Endothelial cell (in vitro differentiated cells): ENCODE results near the gene SEPTIN12. TPM values are rescaled to one million over a fixed set of nuclear protein-coding genes. Genes with fewer than 3 reads are reported as not detected.

ENCODE experiments used
- DNase-seq: peaks from one replicate; pipeline ENCODE4 v3.0.0; 2021; ENCODE audit warnings: low spot score
- H3K27ac Mint-ChIP-seq: one replicate; pipeline ENCODE4 v1.8.0; 2021; ENCODE audit warnings: mixed read lengths, inconsistent platforms; ENCODE audit not compliant: unreplicated experiment
- H3K27me3 Mint-ChIP-seq: one replicate; pipeline ENCODE4 v1.8.0; 2021; ENCODE audit warnings: mild to moderate bottlenecking, moderate library complexity, mixed read lengths, inconsistent platforms; ENCODE audit not compliant: unreplicated experiment
- H3K36me3 Mint-ChIP-seq: one replicate; pipeline ENCODE4 v1.8.0; 2021; ENCODE audit warnings: mild to moderate bottlenecking, low read depth, mixed read lengths, inconsistent platforms; ENCODE audit not compliant: unreplicated experiment
- H3K4me1 Mint-ChIP-seq: one replicate; pipeline ENCODE4 v1.8.0; 2021; ENCODE audit warnings: mild to moderate bottlenecking, mixed read lengths, inconsistent platforms; ENCODE audit not compliant: unreplicated experiment
- H3K4me3 Mint-ChIP-seq: one replicate; pipeline ENCODE4 v1.8.0; 2021; ENCODE audit warnings: mild to moderate bottlenecking, mixed read lengths, inconsistent platforms; ENCODE audit not compliant: unreplicated experiment
- H3K9me3 Mint-ChIP-seq: one replicate; pipeline ENCODE4 v1.8.0; 2021; ENCODE audit warnings: mixed read lengths, inconsistent platforms; ENCODE audit not compliant: unreplicated experiment
- total RNA-seq: library from RNA; stranded (reverse); fragmentation: NEBNext Ultra II Directional; extraction: Animal tissue kit (Norgen Biotek cat#: 25700); gene quantifications from one replicate; pipeline ENCODE4 v1.2.1, GENCODE V29; 2021; ENCODE audit not compliant: unreplicated experiment
- TF ChIP-seq, protein P1 (sequence below): fragments of 200-600 bp; sonication (generic); IDR thresholded peaks from one replicate; pipeline ENCODE4 v1.5.0; 2021; ENCODE audit warnings: antibody characterized with exemption; ENCODE audit not compliant: unreplicated experiment

Gene SEPTIN12
- total RNA-seq, 1 donor from 2014 or later: 11.5 TPM

DNA sequence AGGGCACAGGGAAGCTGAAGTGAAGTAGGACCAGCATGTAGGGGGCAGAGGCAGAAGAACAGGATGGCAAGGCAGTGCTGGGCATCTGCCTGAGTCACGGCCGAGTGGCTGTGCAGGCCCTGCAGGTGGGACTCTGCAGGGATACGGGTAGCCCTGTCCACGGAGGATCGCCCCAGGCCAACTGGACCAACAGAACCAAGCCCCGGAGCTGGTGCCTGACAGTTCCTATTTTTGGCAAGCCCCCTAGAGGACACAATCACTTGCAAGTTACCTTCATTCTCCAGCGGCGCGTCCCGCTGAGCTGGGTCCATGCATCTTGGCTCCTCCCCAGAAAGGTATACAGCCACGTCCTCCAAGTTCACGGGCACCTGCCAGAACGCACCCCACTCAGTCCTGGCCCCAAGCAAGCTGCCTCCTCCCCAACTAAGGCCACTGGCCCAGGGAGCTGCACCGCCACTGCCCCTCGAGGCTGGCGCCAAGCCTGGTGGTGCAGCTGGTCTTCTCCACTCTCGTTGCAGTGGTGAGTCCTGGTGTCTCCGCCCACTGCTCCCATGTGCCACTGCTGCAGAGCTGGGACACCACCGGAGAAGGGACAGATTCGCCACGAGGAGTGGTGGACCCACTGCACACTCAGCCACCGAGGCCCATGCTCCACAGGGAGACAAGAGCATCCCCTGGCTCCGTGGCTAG, 27.8 kb downstream of the SEPTIN12 start:
- peaks cover 6% of the 10 kb centered on the region for H3K27me3 Mint-ChIP-seq
- peak overlapping the region; percentile 50 for H3K27ac Mint-ChIP-seq
- H3K4me3 Mint-ChIP-seq: peak overlapping the region; percentile 83
- H3K36me3 Mint-ChIP-seq: peaks cover 65% of the 10 kb centered on the region
- TF ChIP-seq, protein P1, sequence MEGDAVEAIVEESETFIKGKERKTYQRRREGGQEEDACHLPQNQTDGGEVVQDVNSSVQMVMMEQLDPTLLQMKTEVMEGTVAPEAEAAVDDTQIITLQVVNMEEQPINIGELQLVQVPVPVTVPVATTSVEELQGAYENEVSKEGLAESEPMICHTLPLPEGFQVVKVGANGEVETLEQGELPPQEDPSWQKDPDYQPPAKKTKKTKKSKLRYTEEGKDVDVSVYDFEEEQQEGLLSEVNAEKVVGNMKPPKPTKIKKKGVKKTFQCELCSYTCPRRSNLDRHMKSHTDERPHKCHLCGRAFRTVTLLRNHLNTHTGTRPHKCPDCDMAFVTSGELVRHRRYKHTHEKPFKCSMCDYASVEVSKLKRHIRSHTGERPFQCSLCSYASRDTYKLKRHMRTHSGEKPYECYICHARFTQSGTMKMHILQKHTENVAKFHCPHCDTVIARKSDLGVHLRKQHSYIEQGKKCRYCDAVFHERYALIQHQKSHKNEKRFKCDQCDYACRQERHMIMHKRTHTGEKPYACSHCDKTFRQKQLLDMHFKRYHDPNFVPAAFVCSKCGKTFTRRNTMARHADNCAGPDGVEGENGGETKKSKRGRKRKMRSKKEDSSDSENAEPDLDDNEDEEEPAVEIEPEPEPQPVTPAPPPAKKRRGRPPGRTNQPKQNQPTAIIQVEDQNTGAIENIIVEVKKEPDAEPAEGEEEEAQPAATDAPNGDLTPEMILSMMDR: peak; percentile 18
- H3K4me1 Mint-ChIP-seq: no peaks in the 10 kb centered on the region
- no peaks in the 10 kb centered on the region for H3K9me3 Mint-ChIP-seq
- no peak for DNase-seq

DNA sequence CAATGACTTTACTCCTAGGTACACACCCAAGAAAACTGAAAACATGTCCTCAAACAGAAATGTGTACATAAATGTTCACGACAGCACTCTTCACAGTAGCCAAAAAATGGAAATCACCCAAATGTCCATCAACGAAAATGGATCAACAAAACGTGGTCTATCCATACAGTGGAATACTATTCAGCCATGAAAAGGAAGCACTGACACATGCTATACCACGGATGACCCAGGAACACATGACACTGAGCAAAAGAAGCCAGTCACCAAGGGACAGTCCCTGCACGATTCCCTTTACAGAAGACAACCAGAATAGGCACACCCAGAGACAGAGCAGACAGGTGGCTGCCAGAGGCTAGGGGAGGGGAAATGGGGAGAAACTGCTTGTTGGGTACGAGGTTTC, 32.5 kb downstream of the SEPTIN12 start:
- Mint-ChIP-seq H3K27ac (no peak overlapping the region), H3K4me1 (no peaks in the 10 kb centered on the region), H3K4me3 (peak overlapping the region; percentile 67), H3K9me3 (no peaks in the 10 kb centered on the region), H3K36me3 (peaks cover 54% of the 10 kb centered on the region), H3K27me3 (peaks cover 3% of the 10 kb centered on the region)
- no peak for DNase-seq
- TF ChIP-seq, protein P1: no peak

DNA sequence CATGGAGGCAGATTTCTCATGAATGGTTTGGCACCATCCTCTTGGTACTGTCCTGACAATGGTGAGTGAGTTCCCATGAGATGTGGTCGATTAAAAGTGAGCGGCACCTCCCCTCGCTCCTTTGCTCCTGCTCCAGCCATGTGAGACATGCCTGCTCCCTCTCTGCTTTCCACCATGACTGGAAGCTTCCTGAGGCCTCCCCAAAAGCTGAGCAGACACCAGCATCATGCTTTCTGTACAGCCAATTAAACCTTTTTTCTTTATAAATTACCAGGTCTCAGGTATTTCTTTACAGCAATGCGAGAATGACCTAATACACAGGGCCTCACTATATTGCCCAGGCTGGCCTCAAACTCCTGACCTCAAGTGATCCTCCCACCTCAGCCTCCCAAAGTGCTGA, 33.3 kb downstream of the SEPTIN12 start:
- no peak overlapping the region for H3K4me3 Mint-ChIP-seq

DNA sequence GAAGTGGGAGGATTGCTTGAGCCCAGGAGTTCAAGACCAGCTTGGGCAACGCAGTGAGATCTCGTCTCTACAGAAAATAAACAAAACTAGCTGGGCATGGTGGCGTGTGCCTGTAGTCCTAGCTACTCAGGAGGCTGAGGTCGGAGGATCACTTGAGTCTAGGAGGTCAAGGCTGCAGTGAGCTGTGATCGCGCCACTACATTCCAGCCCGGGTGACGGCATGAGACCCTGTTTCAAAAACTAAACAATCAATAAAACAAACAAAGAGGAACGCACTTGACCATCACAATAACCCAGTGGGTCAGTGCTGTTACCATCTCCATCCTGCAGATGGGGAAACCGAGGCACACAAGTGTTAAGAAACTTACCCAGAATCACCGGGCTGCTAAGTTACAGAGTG, 34.9 kb downstream of the SEPTIN12 start:
- no peak overlapping the region for H3K27ac Mint-ChIP-seq

More for the DNA sequence above, 33.3 kb downstream of the SEPTIN12 start:
- Mint-ChIP-seq H3K9me3 (no peaks in the 10 kb centered on the region), H3K27me3 (peaks cover 2% of the 10 kb centered on the region), H3K27ac (no peak overlapping the region), H3K4me1 (no peaks in the 10 kb centered on the region), H3K36me3 (peaks cover 47% of the 10 kb centered on the region)
- no peak for DNase-seq
- TF ChIP-seq, protein P1: no peak

More for the DNA sequence above, 34.9 kb downstream of the SEPTIN12 start:
- peaks cover 35% of the 10 kb centered on the region for H3K36me3 Mint-ChIP-seq
- TF ChIP-seq, protein P1: no peak
- H3K9me3 Mint-ChIP-seq: no peaks in the 10 kb centered on the region
- no peaks in the 10 kb centered on the region for H3K4me1 Mint-ChIP-seq
- peaks cover 1% of the 10 kb centered on the region for H3K27me3 Mint-ChIP-seq
- no peak for DNase-seq
- no peak overlapping the region for H3K4me3 Mint-ChIP-seq
